Endothelial cell of umbilical vein (primary cell): ENCODE results near the gene ARNT2. TPM values are rescaled to one million over a fixed set of nuclear protein-coding genes. Genes with fewer than 3 reads are reported as not detected.
"Not testable (repeated sequence)": the region's sequence is repeated elsewhere in the genome, so short reads cannot be mapped to it uniquely, and the experiment has no call there.

ENCODE experiments used
- BruUV-seq: library from RNA; stranded (reverse); fragments of 400-500 nt; replicated peaks from 2 replicates; lab custom pipeline; 2021; lab: Mats Ljungman, UMichigan
- CTCF ChIA-PET: fragments of 300-600, 350-600 bp; sonication (Branson Sonifier 250); formaldehyde crosslinking; loops from one replicate; lab custom pipeline; 2021; ENCODE audit warnings: antibody characterized with exemption, inconsistent platforms; lab: Charles Lee
- POLR2A ChIA-PET: fragments of 300-600, 350-600 bp; sonication (Branson Sonifier 250); formaldehyde crosslinking; loops from one replicate; lab custom pipeline; 2021; ENCODE audit warnings: antibody characterized with exemption, inconsistent platforms; lab: Charles Lee
- DNase-seq: peaks from one replicate; pipeline ENCODE4 v3.0.0-alpha.2; 2011; ENCODE audit warnings: low read depth, low spot score
- FAIRE-seq: peaks from 2 replicates; lab custom pipeline; 2011; peaks lifted over from hg19 to GRCh38; lab: Jason Lieb, UNC
- H2AFZ ChIP-seq: 2 replicates; pipeline ENCODE4 v1.6.0; 2012; ENCODE audit warnings: low read depth, low read length, control low read depth, inconsistent platforms
- H3K27ac ChIP-seq: 2 replicates; pipeline ENCODE4 v1.5.1; 2011; ENCODE audit warnings: low read depth, mild to moderate bottlenecking, control low read depth, low read length, moderate library complexity; ENCODE audit not compliant: insufficient read depth
- H3K27me3 ChIP-seq, 2 experiments: 2 replicates each; pipeline versions ENCODE4 v1.6.0 to v1.6.1; 2011; ENCODE audit warnings: low read length in 2 of 2, mixed read lengths in 1 of 2; ENCODE audit not compliant: control insufficient read depth in 2 of 2, insufficient read depth in 2 of 2
- H3K36me3 ChIP-seq, 2 experiments: 2 replicates in 1 of 2; 3 replicates in 1 of 2; pipeline ENCODE4 v1.5.1; 2011; ENCODE audit warnings: low read length in 2 of 2, mild to moderate bottlenecking in 1 of 2, moderate library complexity in 1 of 2; ENCODE audit not compliant: control insufficient read depth in 2 of 2, insufficient read depth in 2 of 2; ENCODE audit errors: extremely low read depth in 1 of 2
- H3K4me1 ChIP-seq: 3 replicates; pipeline ENCODE4 v1.5.1; 2011; ENCODE audit warnings: mild to moderate bottlenecking, low read length; ENCODE audit not compliant: control insufficient read depth, insufficient read depth; ENCODE audit errors: extremely low read depth
- H3K4me2 ChIP-seq: 2 replicates; pipeline ENCODE4 v1.6.1; 2011; ENCODE audit warnings: low read length, control low read depth, mixed read lengths; ENCODE audit not compliant: insufficient read depth
- H3K4me3 ChIP-seq, 3 experiments: fragments of 200-600 bp in 1 of 3; sonication (generic), shearing (Covaris generic) in 1 of 3; replicated peaks in 1 of 3; 2 replicates each; pipeline ENCODE4 v1.5.1; 2011 to 2016; ENCODE audit warnings: control low read depth in 3 of 3, low read length in 3 of 3, mild to moderate bottlenecking in 2 of 3, inconsistent platforms in 1 of 3, low read depth in 1 of 3, moderate library complexity in 1 of 3; ENCODE audit not compliant: insufficient read depth in 1 of 3
- H3K79me2 ChIP-seq: 2 replicates; pipeline ENCODE4 v1.6.0; 2012; ENCODE audit warnings: low read length, inconsistent platforms; ENCODE audit not compliant: control insufficient read depth, insufficient read depth
- H3K9ac ChIP-seq: replicated peaks from 2 replicates; pipeline ENCODE3; 2011; ENCODE audit warnings: low read length, control low read depth; ENCODE audit not compliant: insufficient read depth; ENCODE audit errors: extremely low read depth
- H3K9me1 ChIP-seq: replicated peaks from 3 replicates; pipeline ENCODE4 v1.6.0; 2011; ENCODE audit warnings: mild to moderate bottlenecking, low read length; ENCODE audit not compliant: control insufficient read depth, insufficient read depth; ENCODE audit errors: extremely low read depth
- H3K9me3 ChIP-seq: replicated peaks from 2 replicates; pipeline ENCODE4 v1.5.1; 2012; ENCODE audit warnings: low read length, inconsistent platforms; ENCODE audit not compliant: control insufficient read depth, insufficient read depth
- H4K20me1 ChIP-seq: replicated peaks from 2 replicates; pipeline ENCODE3; 2011; ENCODE audit warnings: mild to moderate bottlenecking, low read length; ENCODE audit not compliant: control insufficient read depth, insufficient read depth; ENCODE audit errors: extremely low read depth
- CTCF ChIP-seq, 2 donors: IDR thresholded peaks; 1 replicate in 1 of 2; 2 replicates in 1 of 2; pipeline ENCODE4 v1.5.1; 2011; ENCODE audit warnings: low read length in 2 of 2, mild to moderate bottlenecking in 2 of 2, moderate library complexity in 2 of 2, control low read depth in 1 of 2, inconsistent platforms in 1 of 2, low read depth in 1 of 2; ENCODE audit not compliant: insufficient read depth in 1 of 2; ENCODE audit errors: extremely low read depth in 1 of 2
- JUN ChIP-seq: IDR thresholded peaks from 2 replicates; pipeline ENCODE4 v1.6.1; 2011; ENCODE audit warnings: borderline replicate concordance, low read depth; ENCODE audit not compliant: insufficient read length, insufficient read depth
- POLR2AphosphoS5 ChIP-seq: IDR thresholded peaks from 2 replicates; pipeline ENCODE4 v1.6.1; 2012; ENCODE audit warnings: low read depth, mild to moderate bottlenecking, control low read depth, low read length, moderate library complexity; ENCODE audit not compliant: insufficient read depth
- dilution Hi-C: fragments of 300-500 bp; cut with MboI; formaldehyde crosslinking; loops from one replicate; pipeline ENCODE4 v1.15.0; 2019; ENCODE audit warnings: low sequenced_read_pairs; ENCODE audit not compliant: extremely low pct_ligation_motif_present
- intact Hi-C: fragments of 100-400 bp; cut with micrococcal nuclease; formaldehyde crosslinking; loops from one replicate; pipeline ENCODE4 v1.10.0; 2022
- polyA plus RNA-seq, 4 experiments: library from polyadenylated mRNA; depleted of rRNA in 3 of 4; stranded (reverse) in 3 of 4; unstranded in 1 of 4; fragments of >200 nt; gene quantifications; 2 replicates each; pipeline versions ENCODE4 v1.2.1 to v1.2.3, GENCODE V29; 2011 to 2012; ENCODE audit warnings: missing spikeins in 1 of 4
- total RNA-seq: library from RNA; stranded (reverse); gene quantifications from 2 replicates; pipeline ENCODE4 v1.2.3, GENCODE V29; 2021

The ARNT2 gene
- total and polyA plus RNA-seq, 2 donors (not counting 3 experiments of a cell fraction or from before 2014, with no cell fraction given): 0.03 to 0.20 TPM

GRCh38 chr15:80509800-80510199, 105.6 kb downstream of the ARNT2 start:
- no peak overlapping the region for H3K4me2 ChIP-seq
- no peaks in the 10 kb centered on the region for H3K9me3 ChIP-seq
- dilution Hi-C loops: no loop called here
- no peaks in the 10 kb centered on the region for H3K36me3 ChIP-seq
- TF ChIP-seq JUN (no peak), POLR2AphosphoS5 (no peak), CTCF (IDR thresholded peaks at IDR 0.05; ENCODE audit: extremely low read depth in 1 of 2, insufficient read depth in 1 of 2, low read depth in 1 of 2, low read length in 2 of 2) (no peak)
- POLR2A ChIA-PET: no interaction called here
- no peaks in the 10 kb centered on the region for H3K27me3 ChIP-seq
- no peak overlapping the region for H3K9ac ChIP-seq
- no peak overlapping the region for H3K27ac ChIP-seq
- DNase-seq (no peak), FAIRE-seq (no peak)
- no peaks in the 10 kb centered on the region for H4K20me1 ChIP-seq
- H3K9me1 ChIP-seq: no peaks in the 10 kb centered on the region
- no peaks in the 10 kb centered on the region for H3K4me1 ChIP-seq
- H3K4me3 ChIP-seq: no peak overlapping the region
- H2AFZ ChIP-seq: no peak overlapping the region
- intact Hi-C loops: no loop called here
- no TSS peak for BruUV-seq
- CTCF ChIA-PET: no interaction called here
- H3K79me2 ChIP-seq: no peaks in the 10 kb centered on the region

- CTCF ChIA-PET, BruUV-seq, H3K4me2 ChIP-seq, FAIRE-seq, POLR2A ChIA-PET, H3K9ac ChIP-seq, H3K79me2 ChIP-seq, H3K4me3 ChIP-seq, H3K9me1 ChIP-seq, dilution Hi-C loops, DNase-seq, H3K4me1 ChIP-seq, H3K27me3 ChIP-seq, H3K36me3 ChIP-seq, H2AFZ ChIP-seq, H3K9me3 ChIP-seq, intact Hi-C loops, H3K27ac ChIP-seq, H4K20me1 ChIP-seq: not testable (repeated sequence)
These were observed 106.8 kb downstream of the ARNT2 start for GRCh38 chr15:80510985-80511384.
